ENCODE data around the gene PXT1.
"Not testable (repeated sequence)": the region's sequence is repeated elsewhere in the genome, so short reads cannot be mapped to it uniquely, and the experiment has no call there.

The PXT1 gene

DNA sequence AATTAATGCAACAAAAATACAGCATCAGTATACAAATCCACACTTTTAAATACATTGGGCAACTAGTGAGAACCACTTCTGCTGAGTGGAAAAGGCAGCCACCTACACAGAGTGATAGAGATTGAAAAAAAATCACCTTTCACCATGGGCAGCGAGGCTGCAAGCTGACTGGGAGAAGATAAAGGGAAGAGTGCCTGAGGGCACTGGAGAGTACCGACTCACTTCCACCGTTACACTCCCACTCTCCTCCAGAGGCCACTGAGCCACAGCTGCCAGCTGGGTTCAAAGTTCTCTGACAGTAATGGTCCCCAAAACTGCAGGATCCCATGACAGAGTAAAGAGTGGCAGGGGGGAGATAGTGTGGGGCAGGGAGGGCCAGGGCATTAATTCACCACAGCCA lies 24.1 kb downstream of the PXT1 start:
- DNase-seq (ENCODE audit: insufficient read length, low spot score) = no peak
- TF ChIP-seq, protein P1, sequence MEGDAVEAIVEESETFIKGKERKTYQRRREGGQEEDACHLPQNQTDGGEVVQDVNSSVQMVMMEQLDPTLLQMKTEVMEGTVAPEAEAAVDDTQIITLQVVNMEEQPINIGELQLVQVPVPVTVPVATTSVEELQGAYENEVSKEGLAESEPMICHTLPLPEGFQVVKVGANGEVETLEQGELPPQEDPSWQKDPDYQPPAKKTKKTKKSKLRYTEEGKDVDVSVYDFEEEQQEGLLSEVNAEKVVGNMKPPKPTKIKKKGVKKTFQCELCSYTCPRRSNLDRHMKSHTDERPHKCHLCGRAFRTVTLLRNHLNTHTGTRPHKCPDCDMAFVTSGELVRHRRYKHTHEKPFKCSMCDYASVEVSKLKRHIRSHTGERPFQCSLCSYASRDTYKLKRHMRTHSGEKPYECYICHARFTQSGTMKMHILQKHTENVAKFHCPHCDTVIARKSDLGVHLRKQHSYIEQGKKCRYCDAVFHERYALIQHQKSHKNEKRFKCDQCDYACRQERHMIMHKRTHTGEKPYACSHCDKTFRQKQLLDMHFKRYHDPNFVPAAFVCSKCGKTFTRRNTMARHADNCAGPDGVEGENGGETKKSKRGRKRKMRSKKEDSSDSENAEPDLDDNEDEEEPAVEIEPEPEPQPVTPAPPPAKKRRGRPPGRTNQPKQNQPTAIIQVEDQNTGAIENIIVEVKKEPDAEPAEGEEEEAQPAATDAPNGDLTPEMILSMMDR (IDR thresholded peaks at IDR 0.05; ENCODE audit: insufficient read depth, missing control alignments) = no peak
- no peak for FAIRE-seq

DNA sequence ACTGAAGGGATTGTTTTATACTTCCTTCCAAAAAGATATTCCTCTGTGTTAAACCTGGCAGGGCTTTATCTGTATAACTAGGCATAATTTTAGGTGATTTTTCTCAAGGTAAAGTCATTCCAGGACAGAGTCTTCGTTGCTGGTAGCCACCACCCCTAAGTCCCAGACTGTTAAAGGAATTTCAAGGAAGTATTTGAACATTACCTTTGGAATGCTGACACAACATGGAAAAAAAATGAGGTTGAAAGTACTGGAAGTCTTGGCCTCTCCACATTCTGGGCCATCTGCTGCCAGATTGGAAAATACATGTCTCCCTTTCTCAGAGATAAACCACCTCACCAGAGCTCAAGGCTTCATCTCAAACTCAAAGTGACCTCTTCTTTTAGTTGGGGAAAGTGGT lies 28.2 kb downstream of the PXT1 start:
- DNase-seq (ENCODE audit: insufficient read length, low spot score) (no peak), FAIRE-seq (no peak)
- TF ChIP-seq, protein P1 (IDR thresholded peaks at IDR 0.05; ENCODE audit: insufficient read depth, missing control alignments) = no peak

- TF ChIP-seq, protein P1 (IDR thresholded peaks at IDR 0.05; ENCODE audit: insufficient read depth, missing control alignments) = no peak
- no peak for DNase-seq (ENCODE audit: insufficient read length, low spot score)
- FAIRE-seq = no peak
Observed at GRCh38 chr6:36413489-36414480, 28.9 kb downstream of the PXT1 start.

DNA sequence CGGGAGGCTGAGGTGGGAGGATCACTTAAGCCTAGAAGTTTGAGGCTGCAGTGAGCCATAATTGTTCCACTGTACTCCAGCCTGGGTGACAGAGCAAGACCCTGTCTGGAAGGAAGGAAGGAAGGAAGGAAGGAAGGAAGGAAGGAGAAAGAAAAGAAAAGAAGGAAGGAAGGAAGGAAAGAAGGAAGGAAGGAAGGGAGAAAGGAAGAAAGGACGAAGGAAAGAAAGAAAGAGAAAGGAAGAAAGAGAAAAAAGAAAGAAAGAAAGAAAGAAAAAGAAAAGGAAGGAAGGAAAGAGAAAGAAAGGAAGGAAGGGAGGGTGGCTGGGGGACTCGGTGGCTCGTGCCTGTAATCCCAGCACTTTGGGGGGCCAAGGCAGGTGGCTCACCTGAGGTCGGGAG lies 32.9 kb downstream of the PXT1 start:
- not testable (repeated sequence) for DNase-seq (ENCODE audit: insufficient read length, low spot score); FAIRE-seq

DNA sequence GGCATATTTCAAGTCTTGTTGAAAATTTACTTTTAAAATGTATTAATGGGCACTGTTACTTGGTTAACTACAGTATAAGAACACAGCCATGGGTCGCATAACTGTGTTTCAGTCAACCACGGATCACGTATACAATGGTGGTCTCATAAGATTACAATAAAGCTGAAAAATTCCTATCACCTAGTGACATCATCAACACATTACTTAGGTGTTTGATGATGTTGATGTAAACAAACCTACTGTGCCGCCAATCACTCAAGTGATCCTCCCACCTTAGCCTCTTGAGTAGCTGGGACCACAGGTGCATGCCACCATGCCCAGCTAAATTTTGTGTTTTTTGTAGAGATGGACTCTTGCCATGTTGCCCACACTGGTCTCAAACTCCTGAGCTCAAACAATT lies 38.5 kb downstream of the PXT1 start:
- FAIRE-seq = no peak
- DNase-seq (ENCODE audit: insufficient read length, low spot score) = no peak
- TF ChIP-seq, protein P1 (IDR thresholded peaks at IDR 0.05; ENCODE audit: insufficient read depth, missing control alignments) = no peak

GRCh38 chr6:36402481-36402880 lies 40.2 kb downstream of the PXT1 start:
- no peak for DNase-seq (ENCODE audit: insufficient read length, low spot score)
- FAIRE-seq = no peak
- TF ChIP-seq, protein P1 (IDR thresholded peaks at IDR 0.05; ENCODE audit: insufficient read depth, missing control alignments) = no peak

DNA sequence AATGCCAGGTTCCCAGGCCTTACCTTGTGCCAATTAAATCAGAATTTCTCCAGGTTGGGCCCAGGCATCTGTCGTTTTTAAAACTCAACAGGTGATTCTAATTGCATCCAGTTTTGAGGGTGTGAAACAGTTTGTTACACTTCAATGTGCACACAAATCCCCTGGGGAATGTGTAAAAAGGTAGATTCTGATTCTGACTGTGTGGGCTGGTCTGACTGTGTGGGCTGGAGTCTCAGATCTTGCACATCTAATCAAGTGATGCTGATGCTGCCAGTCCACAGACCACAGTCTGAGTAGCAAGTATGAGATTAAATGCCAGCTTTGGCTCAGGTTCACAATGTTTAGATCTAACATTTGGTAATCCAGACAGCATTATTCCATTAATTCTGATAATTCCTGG lies 42.7 kb downstream of the PXT1 start:
- TF ChIP-seq, protein P1 (IDR thresholded peaks at IDR 0.05; ENCODE audit: insufficient read depth, missing control alignments) = no peak
- no peak for DNase-seq (ENCODE audit: insufficient read length, low spot score)
- FAIRE-seq = no peak
